Fibroblast of the aortic adventitia (primary cell): Measurements from ENCODE around the gene KRTAP4-4. TPM values are rescaled to one million over a fixed set of nuclear protein-coding genes. Genes with fewer than 3 reads are reported as not detected.
"Not testable (repeated sequence)": the region's sequence is repeated elsewhere in the genome, so short reads cannot be mapped to it uniquely, and the experiment has no call there.

Experiments used
- DNase-seq: peaks from one replicate; pipeline ENCODE4 v3.0.0-alpha.2; 2010; ENCODE audit warnings: low read depth
- H3K4me3 ChIP-seq: 2 replicates; pipeline ENCODE4 v1.5.1; 2011; ENCODE audit warnings: low read depth, mild to moderate bottlenecking, control low read depth, low read length, moderate library complexity
- total RNA-seq: library from RNA; depleted of rRNA; stranded (reverse); fragments of >200 nt; gene quantifications from 2 replicates; pipeline ENCODE4 v1.2.3, GENCODE V29; 2012; ENCODE audit warnings: low replicate concordance
- TF ChIP-seq, protein P1 (sequence below): IDR thresholded peaks from 2 replicates; pipeline ENCODE4 v1.5.1; 2011; ENCODE audit warnings: mild to moderate bottlenecking, low read length, control low read depth, inconsistent platforms; ENCODE audit not compliant: insufficient read depth

The KRTAP4-4 gene
- total RNA-seq, 1 donor, result not detected

GRCh38 chr17:41133880-41134735, 26.4 kb downstream of the KRTAP4-4 start:
- no peak overlapping the region for H3K4me3 ChIP-seq
- TF ChIP-seq, protein P1, sequence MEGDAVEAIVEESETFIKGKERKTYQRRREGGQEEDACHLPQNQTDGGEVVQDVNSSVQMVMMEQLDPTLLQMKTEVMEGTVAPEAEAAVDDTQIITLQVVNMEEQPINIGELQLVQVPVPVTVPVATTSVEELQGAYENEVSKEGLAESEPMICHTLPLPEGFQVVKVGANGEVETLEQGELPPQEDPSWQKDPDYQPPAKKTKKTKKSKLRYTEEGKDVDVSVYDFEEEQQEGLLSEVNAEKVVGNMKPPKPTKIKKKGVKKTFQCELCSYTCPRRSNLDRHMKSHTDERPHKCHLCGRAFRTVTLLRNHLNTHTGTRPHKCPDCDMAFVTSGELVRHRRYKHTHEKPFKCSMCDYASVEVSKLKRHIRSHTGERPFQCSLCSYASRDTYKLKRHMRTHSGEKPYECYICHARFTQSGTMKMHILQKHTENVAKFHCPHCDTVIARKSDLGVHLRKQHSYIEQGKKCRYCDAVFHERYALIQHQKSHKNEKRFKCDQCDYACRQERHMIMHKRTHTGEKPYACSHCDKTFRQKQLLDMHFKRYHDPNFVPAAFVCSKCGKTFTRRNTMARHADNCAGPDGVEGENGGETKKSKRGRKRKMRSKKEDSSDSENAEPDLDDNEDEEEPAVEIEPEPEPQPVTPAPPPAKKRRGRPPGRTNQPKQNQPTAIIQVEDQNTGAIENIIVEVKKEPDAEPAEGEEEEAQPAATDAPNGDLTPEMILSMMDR, result no peak
- DNase-seq, result no peak

DNA sequence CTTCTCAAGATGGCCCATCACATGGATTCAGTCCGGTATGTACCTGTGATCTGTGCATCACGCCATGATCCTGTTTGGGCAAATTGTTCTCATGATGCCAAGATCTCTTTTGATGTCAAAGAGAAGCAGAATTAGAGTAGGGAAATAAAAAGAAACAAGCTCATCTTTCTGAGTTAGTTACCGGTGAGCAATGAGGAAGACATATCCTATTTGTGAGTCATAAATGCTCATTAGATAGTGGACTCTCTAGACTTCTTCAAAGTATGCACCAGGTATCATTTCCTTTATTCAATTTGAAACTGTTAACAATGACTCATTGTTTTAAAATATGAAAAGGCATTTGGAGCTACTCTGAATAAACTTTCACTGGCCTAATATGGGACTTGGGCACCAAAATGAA, 28.6 kb downstream of the KRTAP4-4 start:
- H3K4me3 ChIP-seq, result no peak overlapping the region
- peak; percentile 10 for DNase-seq
- TF ChIP-seq, protein P1, result no peak

GRCh38 chr17:41127371-41127770, 33.2 kb downstream of the KRTAP4-4 start:
- DNase-seq, result no peak
- TF ChIP-seq, protein P1, result no peak
- H3K4me3 ChIP-seq, result no peak overlapping the region

DNA sequence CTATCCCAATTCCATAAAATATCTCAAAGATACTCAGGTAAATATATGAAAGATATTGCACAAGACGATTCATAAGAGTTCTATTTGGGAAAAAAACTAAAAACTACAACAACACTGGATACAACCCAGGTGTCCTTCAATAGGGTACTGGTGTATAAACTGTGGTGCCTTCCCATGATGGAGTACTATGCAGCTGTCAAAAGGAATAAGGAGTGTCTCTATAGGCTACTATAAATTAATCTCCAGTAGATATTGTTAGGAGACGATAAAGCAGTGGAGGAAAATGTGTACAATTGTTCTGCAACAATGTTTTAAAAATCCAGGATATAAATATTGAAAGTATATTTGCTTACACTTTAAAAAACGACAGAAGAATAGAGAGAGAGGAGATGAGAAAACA, 34.1 kb downstream of the KRTAP4-4 start:
- DNase-seq, result no peak
- H3K4me3 ChIP-seq, result no peak overlapping the region
- TF ChIP-seq, protein P1, result no peak

DNA sequence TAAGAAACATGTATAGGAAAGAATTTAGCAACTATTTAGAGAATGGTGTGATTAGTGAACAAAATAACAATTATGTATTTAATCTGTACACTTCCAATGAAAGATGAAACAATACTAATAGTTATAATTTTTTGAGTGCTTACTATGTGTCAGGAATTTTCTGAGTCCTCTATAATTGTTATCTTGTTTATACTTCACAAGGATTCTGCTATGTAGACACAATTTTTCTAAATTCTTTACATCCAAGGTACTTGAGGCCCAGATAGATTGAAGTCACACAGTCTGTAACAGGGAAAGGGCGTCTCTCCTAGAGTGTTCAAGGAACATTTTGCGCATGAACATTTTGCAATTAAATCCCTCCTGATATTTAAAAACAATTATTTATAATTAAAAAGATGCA, 35.5 kb downstream of the KRTAP4-4 start:
- no peak for DNase-seq
- H3K4me3 ChIP-seq, result no peak overlapping the region
- TF ChIP-seq, protein P1, result no peak

- H3K4me3 ChIP-seq, DNase-seq: not testable (repeated sequence)
These were observed 36.6 kb downstream of the KRTAP4-4 start, which contains the start of gene KRTAP4-12 for GRCh38 chr17:41123991-41124371. KRTAP4-12 (minus strand) TSS chr17:41124182; CDS start chr17:41124122, 60 bp downstream.

DNA sequence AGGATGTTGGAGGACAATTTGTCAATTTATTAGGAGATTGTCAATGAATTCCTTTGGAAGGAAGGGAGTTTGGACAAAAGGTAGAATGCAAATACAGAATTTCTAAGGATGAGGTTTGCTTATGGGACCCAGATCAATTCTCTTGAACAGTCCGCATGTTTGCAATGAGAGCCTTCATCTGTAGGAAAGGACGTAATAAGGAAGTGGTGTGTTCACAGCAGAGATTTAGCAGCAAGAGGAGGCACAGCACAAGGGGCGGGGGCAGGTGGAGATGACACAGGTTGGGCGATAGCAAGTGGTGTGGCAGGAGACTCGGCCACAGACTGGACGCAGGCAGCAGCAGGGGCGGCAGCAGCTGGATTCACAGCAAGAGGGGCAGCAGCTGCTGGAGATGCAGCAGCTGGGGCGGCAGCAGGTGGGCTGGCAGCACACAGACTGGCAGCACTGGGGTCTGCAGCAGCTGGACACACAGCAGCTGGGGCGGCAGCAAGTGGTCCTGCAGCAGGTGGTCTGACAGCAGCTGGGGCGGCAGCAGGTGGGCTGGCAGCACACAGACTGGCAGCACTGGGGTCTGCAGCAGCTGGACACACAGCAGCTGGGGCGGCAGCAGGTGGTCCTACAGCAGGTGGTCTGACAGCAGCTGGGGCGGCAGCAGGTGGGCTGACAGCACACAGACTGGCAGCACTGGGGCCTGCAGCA, 37.1 kb downstream of the KRTAP4-4 start:
- DNase-seq, H3K4me3 ChIP-seq: not testable (repeated sequence)
